CD4-positive, alpha-beta T cell (primary cell): ENCODE data around the gene CBX2. TPM values are rescaled to one million over a fixed set of nuclear protein-coding genes. Genes with fewer than 3 reads are reported as not detected.
A peak's percentile ranks its signal among the peaks of the same experiment; 100 is the strongest.

ENCODE experiments used
- ATAC-seq: fragments of 200-7000 bp; cut with Tn5 transposase; one replicate; pipeline ENCODE4 v1.10.0; 2022; ENCODE audit warnings: mild to moderate bottlenecking; ENCODE audit not compliant: poor library complexity
- CTCF ChIA-PET: fragments of 350-600 bp; sonication (Branson Sonifier 250); formaldehyde crosslinking; loops from one replicate; lab custom pipeline; 2021; ENCODE audit warnings: antibody characterized with exemption, inconsistent platforms; lab: Charles Lee
- POLR2A ChIA-PET: fragments of 350-600 bp; sonication (Branson Sonifier 250); formaldehyde crosslinking; loops from one replicate; lab custom pipeline; 2021; ENCODE audit warnings: antibody characterized with exemption, inconsistent platforms; lab: Charles Lee
- DNase-seq, 14 experiments: peaks; one replicate each; pipeline ENCODE4 v3.0.0-alpha.2; 2013 to 2020; ENCODE audit warnings: mixed read lengths in 2 of 14
- H3K27ac ChIP-seq, 2 donors: one replicate each; pipeline versions ENCODE4 v1.5.1 to v1.7.0; 2013; ENCODE audit warnings: low read length in 2 of 2, low read depth in 1 of 2, mild to moderate bottlenecking in 1 of 2
- H3K27me3 ChIP-seq, 2 experiments: 1 replicate in 1 of 2; 2 replicates in 1 of 2; pipeline versions ENCODE4 v1.6.1 to v1.7.0; 2013; ENCODE audit warnings: low read length in 2 of 2, control low read depth in 1 of 2, mild to moderate bottlenecking in 1 of 2, moderate library complexity in 1 of 2; ENCODE audit not compliant: insufficient read depth in 2 of 2, control insufficient read depth in 1 of 2
- H3K36me3 ChIP-seq: one replicate; pipeline ENCODE4 v1.6.1; 2013; ENCODE audit warnings: low read length, control low read depth; ENCODE audit not compliant: insufficient read depth
- H3K4me1 ChIP-seq: one replicate; pipeline ENCODE4 v1.6.1; 2013; ENCODE audit warnings: low read length, control low read depth; ENCODE audit not compliant: insufficient read depth
- H3K4me3 ChIP-seq: one replicate; pipeline ENCODE4 v1.5.1; 2013; ENCODE audit warnings: mild to moderate bottlenecking, low read length, moderate library complexity
- H3K9me3 ChIP-seq, 2 experiments: 1 replicate in 1 of 2; 2 replicates in 1 of 2; pipeline versions ENCODE4 v1.6.1 to v1.7.0; 2013; ENCODE audit warnings: low read length in 2 of 2, mild to moderate bottlenecking in 2 of 2, control low read depth in 1 of 2, moderate library complexity in 1 of 2; ENCODE audit not compliant: control insufficient read depth in 1 of 2, insufficient read depth in 1 of 2
- H3K27ac Mint-ChIP-seq: one replicate; pipeline ENCODE4 v1.8.0; 2020; ENCODE audit warnings: mixed read lengths
- H3K27me3 Mint-ChIP-seq: one replicate; pipeline ENCODE4 v1.8.0; 2021; ENCODE audit warnings: mixed read lengths
- H3K36me3 Mint-ChIP-seq: one replicate; pipeline ENCODE4 v1.8.0; 2021; ENCODE audit warnings: low read depth, mixed read lengths
- H3K4me1 Mint-ChIP-seq: one replicate; pipeline ENCODE4 v1.8.0; 2021; ENCODE audit warnings: low read depth, mixed read lengths
- H3K4me3 Mint-ChIP-seq: one replicate; pipeline ENCODE4 v1.8.0; 2020; ENCODE audit warnings: mild to moderate bottlenecking, mixed read lengths
- H3K9me3 Mint-ChIP-seq: one replicate; pipeline ENCODE4 v1.8.0; 2020; ENCODE audit warnings: mixed read lengths
- CTCF ChIP-seq: fragments of 200-600 bp; IDR thresholded peaks from one replicate; pipeline ENCODE4 v1.8.0; 2022; ENCODE audit warnings: antibody characterized with exemption, mild to moderate bottlenecking
- intact Hi-C, 2 experiments: fragments of 100-400 bp; cut with DNase I in 1 of 2; cut with micrococcal nuclease in 1 of 2; formaldehyde crosslinking; loops; one replicate each; pipeline versions ENCODE4 v1.15.1 to v1.9.0; 2023 to 2025; cut with DNase I, micrococcal nuclease
- total RNA-seq, 174 experiments: library from RNA in 2 of 174; stranded (reverse) in 2 of 174; gene quantifications; one replicate each; pipeline ENCODE4 v1.2.3 and lab custom pipeline; 2021 to 2026

The CBX2 gene
- total RNA-seq, 2 experiments from 2014 or later: 0.31 TPM; not detected in 1

- DNase-seq: no peak
- H3K27ac Mint-ChIP-seq: peak overlapping the region; percentile 80
- no peak for ATAC-seq
- H3K36me3 Mint-ChIP-seq: peaks cover 9% of the 10 kb centered on the region
- ChIA-PET POLR2A (interaction anchor here (0.7 to 10.2 kb wide), 14 partner anchors 10 to 201 kb away, joined by 3 to 127 read pairs (median 8); partner anchors contain the start of genes CBX2 and CBX4), CTCF (interaction anchor here (0.6 to 2.1 kb wide), 6 partner anchors 15 to 350 kb away, joined by 3 to 6 read pairs (median 4); partner anchors contain the start of genes CBX2 and CBX4)
- H3K27me3 ChIP-seq: peaks cover 50 to 58% of the 10 kb centered on the region in 2 experiments
- H3K4me3 Mint-ChIP-seq: peak overlapping the region; percentile 93
- TF ChIP-seq CTCF: no peak
- no peaks in the 10 kb centered on the region for H3K9me3 Mint-ChIP-seq
- peaks cover 44% of the 10 kb centered on the region for H3K4me1 Mint-ChIP-seq
- no peak overlapping the region for H3K27ac ChIP-seq
- peaks cover 47% of the 10 kb centered on the region for H3K27me3 Mint-ChIP-seq
- H3K9me3 ChIP-seq: peaks cover 0 to 45% of the 10 kb centered on the region in 2 experiments
- peaks cover 62% of the 10 kb centered on the region for H3K4me1 ChIP-seq
- H3K4me3 ChIP-seq: peak overlapping the region; percentile 69
- peaks cover 7% of the 10 kb centered on the region for H3K36me3 ChIP-seq
- intact Hi-C loops: loop anchor here (2.0 to 5.0 kb wide), 7 partner anchors 14 to 1601 kb away; partner anchors contain the start of genes BAHCC1 (in 1 of the 2), CBX2 (in 1 of the 2) and CBX4 (in 1 of the 2)
Measured at GRCh38 chr17:79796444-79796762, 18.5 kb downstream of the CBX2 start.

- Mint-ChIP-seq H3K27ac (peak within 1 kb of the TSS; percentile 80), H3K4me3 (peak within 1 kb of the TSS; percentile 93), H3K36me3 (peaks cover 9% of the 10 kb centered on the region), H3K9me3 (no peaks in the 10 kb centered on the region), H3K27me3 (peaks cover 50% of the 10 kb centered on the region), H3K4me1 (peaks cover 49% of the 10 kb centered on the region)
- DNase-seq: peak; percentile 97 to 100 (median 99)
- Histone ChIP-seq H3K4me1 (peaks cover 62% of the 10 kb centered on the region), H3K36me3 (peaks cover 7% of the 10 kb centered on the region), H3K4me3 (peak within 1 kb of the TSS; percentile 69), H3K9me3 (peaks cover 0 to 44% of the 10 kb centered on the region in 2 experiments), H3K27me3 (peaks cover 50 to 58% of the 10 kb centered on the region in 2 experiments), H3K27ac (peak within 1 kb of the TSS in 1 of 2 donors; percentile 7)
- intact Hi-C loops: loop anchor here (1.0 to 5.0 kb wide), 8 partner anchors 14 to 1600 kb away; partner anchors contain the start of genes CBX4 (in 2 of the 2), BAHCC1 (in 1 of the 2) and CBX2 (in 1 of the 2)
- peak; percentile 80 for ATAC-seq
- no peak for TF ChIP-seq CTCF
- ChIA-PET CTCF (interaction anchor here (0.6 to 2.1 kb wide), 7 partner anchors 11 to 349 kb away, joined by 3 to 6 read pairs (median 4); partner anchors contain the start of genes CBX2 and CBX4), POLR2A (interaction anchor here (0.6 to 10.2 kb wide), 15 partner anchors 9 to 200 kb away, joined by 3 to 127 read pairs (median 7); partner anchors contain the start of genes CBX2 and CBX4)
Measured at GRCh38 chr17:79796763-79797491, 19.0 kb downstream of the CBX2 start, which contains the start of gene CBX8. TSS of gene CBX8 (minus strand) at chr17:79797077. CDS start at chr17:79796998, 79 bp downstream.

GRCh38 chr17:79797492-79798298 is 19.7 kb downstream of the CBX2 start:
- peaks cover 9% of the 10 kb centered on the region for H3K36me3 Mint-ChIP-seq
- CTCF ChIA-PET: interaction anchor here (1.3 to 2.1 kb wide), 4 partner anchors 10 to 52 kb away, joined by 4 to 6 read pairs (median 5); partner anchors contain the start of genes CBX2 and CBX4
- peaks cover 48% of the 10 kb centered on the region for H3K27me3 Mint-ChIP-seq
- intact Hi-C loops: loop anchor here (1.0 to 5.0 kb wide), 8 partner anchors 13 to 1600 kb away; partner anchors contain the start of genes CBX4 (in 2 of the 2), BAHCC1 (in 1 of the 2) and CBX2 (in 1 of the 2)
- no peak overlapping the region for H3K27ac ChIP-seq
- POLR2A ChIA-PET: interaction anchor here (0.6 to 10.2 kb wide), 15 partner anchors 8 to 199 kb away, joined by 3 to 127 read pairs (median 8); partner anchors contain the start of genes CBX2 and CBX4
- H3K4me3 ChIP-seq: peak overlapping the region; percentile 69
- TF ChIP-seq CTCF: no peak
- peaks cover 51 to 58% of the 10 kb centered on the region in 2 experiments for H3K27me3 ChIP-seq
- peak; percentile 35 for ATAC-seq
- no peaks in the 10 kb centered on the region for H3K9me3 Mint-ChIP-seq
- H3K4me1 Mint-ChIP-seq: peaks cover 50% of the 10 kb centered on the region
- H3K9me3 ChIP-seq: peaks cover 0 to 50% of the 10 kb centered on the region in 2 experiments
- peak in 1 of 14 experiments; percentile 47 for DNase-seq
- H3K36me3 ChIP-seq: peaks cover 7% of the 10 kb centered on the region
- H3K27ac Mint-ChIP-seq: peak overlapping the region; percentile 80
- H3K4me3 Mint-ChIP-seq: peak overlapping the region; percentile 93
- H3K4me1 ChIP-seq: peaks cover 65% of the 10 kb centered on the region
